HG02610 (cell line): ENCODE results near the gene ZNF277.

Source experiments
- ATAC-seq: cut with Tn5 transposase; IDR thresholded peaks from one replicate; pipeline ENCODE4 v1.9.1; 2021; ENCODE audit warnings: mild to moderate bottlenecking, moderate library complexity; ENCODE audit not compliant: unreplicated experiment

Gene ZNF277, protein sequence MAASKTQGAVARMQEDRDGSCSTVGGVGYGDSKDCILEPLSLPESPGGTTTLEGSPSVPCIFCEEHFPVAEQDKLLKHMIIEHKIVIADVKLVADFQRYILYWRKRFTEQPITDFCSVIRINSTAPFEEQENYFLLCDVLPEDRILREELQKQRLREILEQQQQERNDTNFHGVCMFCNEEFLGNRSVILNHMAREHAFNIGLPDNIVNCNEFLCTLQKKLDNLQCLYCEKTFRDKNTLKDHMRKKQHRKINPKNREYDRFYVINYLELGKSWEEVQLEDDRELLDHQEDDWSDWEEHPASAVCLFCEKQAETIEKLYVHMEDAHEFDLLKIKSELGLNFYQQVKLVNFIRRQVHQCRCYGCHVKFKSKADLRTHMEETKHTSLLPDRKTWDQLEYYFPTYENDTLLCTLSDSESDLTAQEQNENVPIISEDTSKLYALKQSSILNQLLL

DNA sequence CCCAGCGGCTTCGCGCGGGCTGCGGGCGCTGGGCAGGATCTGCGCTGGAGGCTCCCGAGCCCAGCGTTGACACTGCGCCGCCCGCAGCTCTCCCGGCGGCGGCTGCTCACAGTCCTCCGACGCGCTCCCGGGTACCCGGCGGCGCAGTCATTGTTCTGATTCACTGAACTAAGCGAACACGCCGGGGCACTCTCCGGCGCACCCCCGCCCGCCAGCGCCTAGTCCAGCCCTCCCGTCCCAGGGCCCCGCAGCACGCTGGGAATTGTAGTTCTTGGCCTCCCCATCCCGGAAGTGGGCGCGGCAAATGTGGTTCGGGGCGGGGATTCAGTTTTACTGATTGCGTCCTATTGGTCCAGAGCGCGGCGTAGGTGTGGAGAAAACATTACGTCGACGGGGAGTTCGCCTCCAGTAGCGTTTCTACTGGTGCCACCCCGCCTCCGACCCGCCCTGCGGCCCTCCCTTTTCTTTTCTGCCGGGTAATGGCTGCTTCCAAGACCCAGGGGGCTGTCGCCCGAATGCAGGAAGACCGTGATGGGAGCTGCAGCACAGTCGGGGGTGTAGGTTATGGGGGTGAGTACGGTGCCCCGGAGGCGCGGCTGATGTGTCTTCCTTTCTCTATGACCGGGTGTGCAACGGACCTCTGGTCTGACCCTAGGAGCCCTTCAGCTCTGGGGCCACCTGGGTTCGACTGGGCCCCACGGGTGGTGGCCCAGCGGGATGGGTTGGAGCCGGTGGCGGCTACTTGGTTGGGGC lies at the start of gene ZNF277, which contains the start of gene DOCK4:
Gene ZNF277 (plus strand): TSS at position 458 of the 753 bp plus-strand sequence. CDS start 22 bp downstream, at position 480.
Gene DOCK4 (minus strand): TSS at position 162 of the 753 bp plus-strand sequence. CDS start 261 bp downstream, outside the sequence.
- peak; percentile 95 for ATAC-seq

DNA sequence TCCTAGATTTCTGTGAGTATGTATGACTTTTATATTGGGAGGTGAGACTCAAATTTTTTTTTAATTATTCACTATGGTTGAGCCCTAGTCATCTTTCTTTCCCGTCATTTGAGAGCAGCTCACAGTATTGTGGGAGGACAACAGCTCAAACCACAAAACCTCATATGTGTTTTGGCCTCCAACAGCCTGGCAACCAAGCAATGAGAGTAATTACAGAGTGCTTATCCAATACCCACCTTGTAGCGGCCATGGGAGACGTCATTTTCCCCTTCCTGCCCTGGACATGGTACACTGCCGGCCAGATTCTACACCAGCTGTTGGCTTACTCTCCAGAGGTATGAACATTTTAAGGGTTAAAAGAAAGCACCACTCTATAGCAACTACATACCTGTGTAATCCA lies 49.4 kb upstream of the ZNF277 start:
- no peak for ATAC-seq

DNA sequence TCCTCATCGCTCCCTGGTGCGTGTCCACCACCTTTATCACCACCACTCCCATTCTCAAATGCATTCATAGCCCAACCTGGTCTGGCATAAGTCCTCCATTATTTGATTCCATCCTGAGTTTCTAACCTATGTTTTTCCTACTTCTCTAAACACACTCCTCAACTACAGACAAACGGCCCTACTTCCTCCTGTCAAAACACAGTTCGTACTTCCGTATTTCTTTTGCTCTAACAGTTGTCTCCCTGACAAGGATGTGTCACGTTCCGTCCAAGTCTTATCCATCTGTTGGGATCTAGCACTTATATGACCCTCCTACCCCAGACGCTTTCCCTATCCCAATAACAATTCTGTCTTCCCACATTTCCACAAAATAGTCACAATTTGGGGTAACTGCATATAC lies 47.1 kb upstream of the ZNF277 start:
- no peak for ATAC-seq

DNA sequence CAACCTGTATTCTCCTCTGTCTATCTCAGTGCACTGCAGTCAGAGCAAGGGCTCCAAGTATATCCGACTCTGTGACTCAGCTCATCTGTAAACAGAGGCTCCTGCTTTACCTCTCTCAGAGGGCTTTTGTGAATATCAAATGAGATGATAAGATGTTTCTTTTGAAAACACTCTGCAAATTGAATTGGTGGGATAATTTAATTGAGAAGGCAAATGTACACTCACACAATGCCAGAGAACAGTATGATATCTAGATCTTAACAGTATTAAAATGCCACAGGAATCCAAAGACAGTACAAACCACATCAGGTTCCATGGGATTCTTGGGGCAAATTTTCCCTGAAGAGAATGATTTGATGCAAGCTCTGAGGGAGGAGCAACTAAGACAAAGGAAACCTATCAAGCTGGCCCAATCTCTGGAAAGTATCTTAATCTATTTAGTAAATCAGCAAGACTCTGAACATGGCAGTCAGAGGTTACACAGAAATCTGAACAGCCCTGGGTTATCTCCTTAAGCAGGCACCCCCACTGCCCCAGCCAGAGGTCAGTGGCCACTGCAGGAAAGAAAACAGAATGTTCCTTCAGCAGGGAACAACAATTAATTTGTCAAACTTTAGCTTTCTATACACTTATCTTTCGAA lies 46.2 kb upstream of the ZNF277 start:
- ATAC-seq = no peak

DNA sequence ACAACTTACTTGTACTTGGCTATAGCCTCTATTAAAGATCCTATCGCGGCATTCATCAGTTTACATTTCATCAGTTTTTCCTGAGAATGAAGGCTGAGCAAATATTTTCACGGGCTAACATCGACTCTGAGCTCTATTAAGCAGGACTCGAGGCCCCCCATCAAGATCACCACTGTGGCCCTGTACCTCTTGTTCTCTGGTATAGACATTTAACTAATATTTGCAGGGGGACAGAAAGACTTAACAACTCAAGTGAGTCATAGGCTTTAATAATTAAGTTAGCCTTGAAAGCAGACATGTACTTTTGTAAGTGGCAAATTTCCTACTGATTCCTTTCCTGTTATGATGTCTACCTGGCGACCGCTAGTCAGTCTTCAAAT lies 45.7 kb upstream of the ZNF277 start:
- ATAC-seq = no peak

DNA sequence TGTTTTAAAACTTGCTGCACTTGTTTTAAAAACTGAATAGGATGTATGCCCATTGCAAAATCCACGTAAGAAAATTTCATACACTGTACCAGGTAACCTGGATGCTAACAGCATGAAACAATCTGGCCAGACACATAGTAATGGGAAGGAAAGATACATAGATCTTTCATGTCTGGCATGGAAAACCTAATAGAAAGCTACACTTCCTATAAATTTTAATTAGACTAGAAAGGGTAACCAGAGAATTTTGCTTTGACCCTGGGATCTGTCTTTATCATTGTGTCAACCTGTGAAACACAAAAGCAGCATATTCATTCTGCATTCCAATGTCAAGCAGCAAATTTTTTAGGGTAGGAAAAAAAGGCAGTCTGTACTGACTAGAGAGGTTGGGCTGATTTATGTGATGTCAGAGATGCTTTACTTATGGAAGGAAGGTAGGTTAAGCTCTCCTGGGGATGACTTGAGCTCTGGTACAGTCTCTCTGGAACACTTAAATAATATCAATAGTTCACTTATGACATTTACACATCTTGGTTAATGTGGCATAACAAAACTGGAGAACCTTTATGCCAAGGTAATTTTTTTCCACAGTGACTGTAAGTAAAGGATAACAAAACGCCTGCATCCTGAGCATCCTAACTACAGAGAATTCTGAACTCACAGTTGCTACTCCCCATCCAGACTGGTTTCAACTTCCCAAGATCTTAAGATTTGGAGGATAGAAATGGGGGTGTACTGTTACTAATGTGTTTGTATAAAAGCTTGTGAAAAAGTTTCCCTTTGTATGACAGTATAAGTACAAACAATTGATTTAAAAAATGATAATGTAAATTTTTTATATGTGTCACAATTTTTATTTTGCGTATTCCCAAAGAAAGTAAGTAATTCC lies 45.0 kb upstream of the ZNF277 start:
- no peak for ATAC-seq

DNA sequence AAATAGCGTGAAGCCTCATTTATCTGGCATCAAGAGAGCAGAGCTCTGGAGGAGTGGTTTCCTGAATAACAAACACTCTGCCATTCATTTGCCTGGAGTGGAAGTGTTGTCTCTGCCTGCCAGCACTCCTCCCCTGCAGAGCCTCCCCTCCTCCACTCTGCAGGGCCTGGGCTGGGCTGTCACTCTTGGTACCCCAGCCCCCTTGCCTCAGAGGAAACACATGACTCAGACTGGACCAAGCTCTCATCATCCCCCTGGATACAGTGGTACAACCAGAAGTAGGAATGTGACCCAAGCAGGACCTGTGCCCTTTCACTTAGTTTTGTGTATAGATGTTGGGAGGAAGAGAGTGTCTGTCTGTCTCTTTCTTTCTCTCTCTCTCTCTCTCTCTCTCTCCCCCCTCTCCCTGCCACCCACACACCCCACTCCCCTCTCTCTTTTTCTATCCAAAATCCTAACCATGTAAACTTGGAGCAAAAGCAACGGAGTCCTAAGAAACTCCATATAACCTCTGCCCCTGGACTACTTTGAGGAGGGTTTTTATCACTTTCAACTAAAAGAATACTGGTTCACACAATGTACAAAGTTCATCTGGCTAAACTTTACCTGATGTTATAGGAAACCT lies 44.2 kb upstream of the ZNF277 start:
- no peak for ATAC-seq

DNA sequence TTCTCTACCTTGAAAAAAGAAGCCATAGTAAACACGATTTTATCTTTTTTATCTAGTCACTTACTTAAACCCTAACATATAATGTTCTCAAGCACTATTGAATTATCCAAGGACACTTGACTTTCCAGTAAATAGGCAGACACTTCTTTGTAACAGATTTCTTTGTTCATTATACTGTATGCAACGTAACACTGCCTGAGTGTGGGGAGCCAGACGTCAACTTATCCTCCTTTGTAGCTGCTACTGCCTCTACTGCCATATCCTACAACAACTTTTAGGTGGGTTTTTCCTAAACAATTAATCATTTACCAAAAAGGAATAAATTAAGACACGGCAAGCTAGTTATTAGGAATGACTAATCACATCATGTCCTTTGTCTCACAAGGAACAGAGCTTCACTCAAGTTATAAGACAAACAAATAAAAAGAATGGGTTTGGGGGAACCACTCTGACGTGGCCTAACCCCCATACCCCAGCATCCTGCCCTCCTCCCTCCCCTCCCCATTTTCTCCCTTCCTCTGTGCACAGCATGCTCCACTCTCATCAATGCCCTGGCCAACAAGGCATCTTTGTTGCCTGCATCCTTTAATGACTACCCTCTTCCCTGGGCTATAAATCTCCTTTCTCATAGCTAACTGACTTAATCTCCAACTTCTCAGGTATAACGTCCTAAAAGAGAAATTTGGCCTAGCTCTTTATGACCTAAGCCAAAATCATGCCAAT lies 43.5 kb upstream of the ZNF277 start:
- ATAC-seq = no peak

DNA sequence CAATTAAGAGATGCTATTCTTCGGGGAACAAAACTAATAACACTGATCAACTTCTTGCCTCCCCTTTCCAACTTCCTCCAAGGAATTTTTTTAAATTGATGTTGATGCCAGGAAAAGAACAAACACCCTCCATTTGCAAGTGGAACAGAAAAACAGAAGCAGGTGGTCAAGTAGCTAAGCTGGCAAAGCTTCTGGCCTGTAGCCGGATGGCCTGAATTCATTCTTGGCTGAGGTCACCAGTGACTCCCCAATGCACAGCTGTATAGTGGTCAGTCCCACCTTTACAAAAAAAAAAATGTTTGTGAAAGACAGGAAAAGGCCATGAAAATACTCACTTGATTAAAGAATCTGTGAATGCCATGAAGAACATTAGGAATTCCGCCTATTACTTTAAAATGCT lies 39.3 kb upstream of the ZNF277 start:
- no peak for ATAC-seq

DNA sequence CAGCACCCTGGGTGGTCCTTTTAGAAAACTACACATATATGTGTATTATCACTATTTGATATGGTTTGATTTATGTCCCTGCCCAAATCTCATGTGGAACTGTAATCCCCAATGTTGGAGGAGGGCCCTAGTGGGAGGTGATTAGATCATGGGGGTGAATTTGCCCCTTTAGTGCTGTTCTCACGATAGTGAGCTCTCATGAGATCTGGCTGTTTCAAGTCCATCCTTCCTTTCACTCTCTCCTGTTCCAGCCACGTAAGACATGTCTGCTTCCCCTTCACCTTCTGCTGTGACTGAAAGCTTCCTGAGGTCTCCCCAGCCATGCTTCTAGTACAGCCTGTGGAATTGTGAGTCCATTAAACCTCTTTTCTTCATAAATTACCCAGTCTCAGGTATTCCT lies 37.6 kb upstream of the ZNF277 start:
- ATAC-seq = no peak

DNA sequence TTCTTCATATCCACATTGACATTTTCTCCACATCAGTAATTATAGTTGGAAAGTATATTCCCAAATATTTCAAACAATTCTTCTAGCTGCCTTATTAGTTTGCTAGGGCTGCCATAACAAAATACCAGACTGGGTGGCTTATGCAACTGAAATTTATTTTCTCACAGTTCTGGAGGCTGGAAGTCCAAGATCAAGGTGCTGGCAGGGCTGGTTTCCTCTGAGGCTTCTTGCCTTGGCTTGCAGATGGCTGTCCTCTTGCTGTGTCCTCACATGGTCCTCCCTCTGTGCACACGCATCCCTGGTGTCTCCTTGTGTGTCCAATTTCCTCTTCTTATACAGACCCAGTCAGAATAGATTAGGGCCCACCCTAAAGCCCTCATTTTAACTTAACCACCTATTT lies 34.8 kb upstream of the ZNF277 start:
- ATAC-seq = no peak

DNA sequence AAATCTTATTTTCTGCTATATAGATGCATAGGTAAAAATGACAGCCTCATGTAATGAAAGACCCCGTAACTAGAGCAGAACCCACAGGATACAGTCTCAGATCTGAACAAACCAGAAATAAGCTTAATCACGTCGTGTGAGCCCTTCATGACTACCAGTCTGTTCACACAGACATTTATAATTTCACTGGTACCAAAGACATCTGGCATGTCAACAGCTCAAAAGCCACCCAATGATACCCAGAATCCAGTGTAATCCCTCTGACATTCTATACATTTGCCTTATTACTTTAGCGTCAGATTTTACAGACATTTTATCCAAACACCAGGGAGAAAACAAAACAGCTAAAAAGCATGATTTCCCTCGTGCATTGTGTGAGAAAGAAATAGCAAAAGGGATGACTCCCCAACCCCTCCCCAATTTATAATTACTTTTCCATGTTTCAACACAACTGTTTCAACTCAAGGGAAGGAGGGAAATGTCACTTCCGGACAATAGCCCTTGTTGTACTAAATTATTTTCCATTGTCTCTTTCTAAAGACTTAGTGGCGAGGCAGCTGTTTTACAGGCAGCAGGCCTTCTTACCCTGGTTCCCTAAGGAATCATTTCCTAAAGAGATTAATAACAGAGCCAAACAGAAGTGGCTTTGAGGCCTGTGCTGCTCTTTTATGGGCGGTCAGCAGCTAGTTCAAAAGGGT lies 33.5 kb upstream of the ZNF277 start:
- ATAC-seq = no peak

DNA sequence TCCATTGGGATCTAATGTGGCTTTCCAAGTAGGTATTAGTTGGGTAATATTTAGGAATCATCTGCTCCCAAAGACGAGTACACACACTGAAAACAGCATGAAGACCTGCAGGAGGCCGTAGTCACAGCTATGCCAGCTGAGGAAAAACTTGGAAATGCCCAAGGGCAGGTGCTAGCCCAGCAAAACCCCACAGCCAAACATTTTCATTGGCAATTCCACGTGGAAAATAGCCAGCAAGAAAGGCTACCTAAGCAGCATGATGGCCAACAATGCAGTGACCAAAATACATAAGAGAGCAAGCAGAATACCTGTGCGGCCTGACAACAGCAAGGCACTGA lies 33.0 kb upstream of the ZNF277 start:
- no peak for ATAC-seq

DNA sequence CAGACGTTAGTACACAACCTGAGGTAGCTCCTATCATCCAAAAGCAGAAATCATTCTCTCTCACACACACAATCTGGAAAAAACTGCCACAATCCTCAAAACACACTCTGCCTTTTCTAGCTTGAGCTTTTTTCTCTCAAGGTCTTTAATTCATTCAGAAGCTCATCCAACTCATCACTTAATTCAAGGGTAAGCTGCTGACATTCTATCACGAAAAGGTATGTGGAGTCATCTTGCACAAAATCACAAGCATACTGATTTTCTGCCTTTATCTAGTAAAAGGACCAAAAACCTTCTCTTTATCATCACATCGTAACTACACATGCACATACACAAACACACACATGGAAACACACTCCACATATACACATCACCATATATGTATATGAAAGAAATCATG lies 32.3 kb upstream of the ZNF277 start:
- no peak for ATAC-seq

DNA sequence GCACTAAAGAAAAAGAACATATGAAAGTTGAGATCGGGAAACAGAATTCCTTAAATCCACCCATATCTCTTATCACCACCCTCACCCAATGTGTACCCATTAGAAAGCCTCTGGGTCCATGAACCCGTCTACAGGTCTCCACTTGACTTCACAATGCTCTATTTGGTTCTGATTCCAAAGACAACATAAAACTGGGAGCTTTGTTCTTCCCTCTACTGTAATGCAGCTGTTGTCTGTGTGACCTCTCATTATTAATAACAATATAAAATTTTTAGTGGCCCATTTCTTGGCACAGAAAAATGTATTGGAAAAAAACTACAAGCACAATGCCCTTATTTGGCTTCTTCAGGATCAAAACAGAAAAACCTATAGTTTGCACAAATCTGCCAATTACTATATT lies 30.3 kb upstream of the ZNF277 start:
- ATAC-seq = no peak

DNA sequence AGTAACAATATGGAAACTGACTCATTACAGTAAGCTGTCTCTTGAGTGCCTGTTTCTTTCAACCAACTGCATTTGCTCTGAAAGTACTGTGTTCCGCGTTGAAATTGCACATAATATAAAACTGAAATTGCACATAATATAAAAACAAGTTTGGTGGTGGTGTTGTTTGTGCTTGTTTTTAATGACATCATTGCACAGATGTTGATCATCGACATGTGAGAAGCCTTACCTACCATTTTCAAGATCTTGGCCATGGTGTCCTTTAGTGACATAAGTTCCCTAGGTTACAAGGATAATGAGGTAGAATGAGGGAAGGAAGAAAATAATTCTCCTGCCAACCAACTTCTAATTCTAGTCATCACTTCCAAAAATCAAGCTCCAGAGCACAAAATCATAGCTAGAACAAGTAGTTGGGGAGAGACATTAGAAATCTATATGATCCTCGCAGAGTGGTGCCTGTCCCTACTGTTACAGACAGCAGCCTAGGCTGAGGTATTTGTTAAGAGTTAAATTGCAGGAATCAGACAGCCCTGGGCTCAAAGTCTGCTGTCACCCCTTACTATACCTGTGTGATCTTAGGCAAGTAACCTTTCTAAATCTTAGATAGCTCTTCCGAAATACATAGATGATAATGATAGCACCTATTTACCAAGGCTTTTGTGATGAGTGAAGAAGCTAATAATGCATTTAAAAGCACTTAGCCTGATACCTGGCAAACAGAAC lies 29.6 kb upstream of the ZNF277 start:
- no peak for ATAC-seq

DNA sequence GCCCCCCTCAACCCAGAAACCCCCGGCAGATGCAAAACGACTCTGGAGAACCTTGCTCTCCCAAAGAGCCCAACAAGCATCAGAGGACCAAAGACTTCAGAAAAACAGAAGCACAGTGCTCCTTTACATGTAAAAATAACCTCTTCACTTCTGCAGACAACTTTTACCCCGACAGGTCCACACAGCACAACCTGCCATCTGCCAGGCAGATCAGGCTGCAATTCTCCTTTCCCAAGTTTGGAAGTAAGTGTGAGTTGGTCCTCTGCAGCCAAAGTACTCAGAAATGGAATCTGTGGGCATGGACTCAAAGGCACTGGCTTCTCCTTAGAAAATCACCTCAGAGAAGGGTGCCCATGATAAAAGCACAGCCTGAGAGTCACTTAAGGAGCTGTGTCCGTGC lies 26.3 kb upstream of the ZNF277 start:
- ATAC-seq = no peak

DNA sequence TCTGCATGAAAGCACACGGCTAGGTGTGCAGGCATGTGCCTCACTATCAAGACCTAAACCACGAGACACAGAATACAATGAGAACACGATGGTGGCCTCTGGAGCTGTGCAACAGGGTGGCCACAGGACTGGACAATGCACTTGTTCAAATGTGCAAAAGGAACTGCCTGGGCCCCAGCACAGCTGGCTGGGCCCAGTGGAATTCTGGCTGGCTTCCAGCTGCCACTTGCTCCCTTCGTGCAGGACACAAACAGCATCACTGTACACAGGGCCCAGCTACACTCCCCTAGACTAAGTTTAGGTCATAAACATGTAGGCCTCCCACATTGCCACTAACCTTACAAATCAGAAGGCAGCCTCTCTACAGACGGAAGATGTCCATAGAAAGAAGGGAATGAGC lies 23.7 kb upstream of the ZNF277 start:
- ATAC-seq = no peak
